ENCODE results near the gene PHLPP2.

DNA sequence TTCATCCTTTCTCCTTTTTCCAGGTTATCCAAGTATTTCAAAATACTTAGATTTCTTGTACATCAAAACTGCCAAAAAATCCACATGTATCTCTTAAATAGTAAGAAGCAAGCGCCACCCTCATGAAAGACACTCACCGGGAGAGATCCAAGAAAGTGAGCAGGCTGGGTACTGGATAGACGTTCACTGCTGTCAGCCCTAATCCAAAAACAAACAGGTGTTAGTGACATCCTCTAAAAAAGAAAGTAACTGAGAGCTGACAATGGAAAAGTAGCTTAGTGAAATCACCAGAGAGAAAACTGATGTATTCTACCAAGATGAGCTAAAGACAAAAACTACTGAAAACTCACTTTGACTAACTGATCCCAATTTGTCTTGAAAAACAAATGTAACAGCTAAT, 52.4 kb downstream of the PHLPP2 start:
- no peak for TF ChIP-seq POLR2A (IDR thresholded peaks at IDR 0.05)
- TF ChIP-seq, protein P1, sequence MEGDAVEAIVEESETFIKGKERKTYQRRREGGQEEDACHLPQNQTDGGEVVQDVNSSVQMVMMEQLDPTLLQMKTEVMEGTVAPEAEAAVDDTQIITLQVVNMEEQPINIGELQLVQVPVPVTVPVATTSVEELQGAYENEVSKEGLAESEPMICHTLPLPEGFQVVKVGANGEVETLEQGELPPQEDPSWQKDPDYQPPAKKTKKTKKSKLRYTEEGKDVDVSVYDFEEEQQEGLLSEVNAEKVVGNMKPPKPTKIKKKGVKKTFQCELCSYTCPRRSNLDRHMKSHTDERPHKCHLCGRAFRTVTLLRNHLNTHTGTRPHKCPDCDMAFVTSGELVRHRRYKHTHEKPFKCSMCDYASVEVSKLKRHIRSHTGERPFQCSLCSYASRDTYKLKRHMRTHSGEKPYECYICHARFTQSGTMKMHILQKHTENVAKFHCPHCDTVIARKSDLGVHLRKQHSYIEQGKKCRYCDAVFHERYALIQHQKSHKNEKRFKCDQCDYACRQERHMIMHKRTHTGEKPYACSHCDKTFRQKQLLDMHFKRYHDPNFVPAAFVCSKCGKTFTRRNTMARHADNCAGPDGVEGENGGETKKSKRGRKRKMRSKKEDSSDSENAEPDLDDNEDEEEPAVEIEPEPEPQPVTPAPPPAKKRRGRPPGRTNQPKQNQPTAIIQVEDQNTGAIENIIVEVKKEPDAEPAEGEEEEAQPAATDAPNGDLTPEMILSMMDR (IDR thresholded peaks at IDR 0.05), result no peak

Measured in Peyer's patch (tissue), 4 donors.